PC-3 (cell line): Measurements from ENCODE around the gene IL6ST. TPM values are rescaled to one million over a fixed set of nuclear protein-coding genes. Genes with fewer than 3 reads are reported as not detected.

ENCODE experiments used
- ATAC-seq: fragments of 200-7000 bp; cut with Tn5 transposase; 2 replicates; pipeline ENCODE4 v1.9.1; 2020; ENCODE audit warnings: mild to moderate bottlenecking, moderate library complexity
- BruUV-seq: library from RNA; stranded (reverse); fragments of 400-500 nt; replicated peaks from 2 replicates; lab custom pipeline; 2021; lab: Mats Ljungman, UMichigan
- CTCF ChIA-PET: fragments of 300-600 bp; sonication (Branson Sonifier 250); formaldehyde crosslinking; loops from one replicate; lab custom pipeline; 2022; ENCODE audit warnings: antibody characterized with exemption; lab: Charles Lee
- POLR2A ChIA-PET: fragments of 300-600 bp; sonication (Branson Sonifier 250); formaldehyde crosslinking; loops from one replicate; lab custom pipeline; 2022; ENCODE audit warnings: antibody characterized with exemption; ENCODE audit not compliant: unreplicated experiment; lab: Charles Lee
- DNase-seq: peaks from one replicate; pipeline ENCODE4 v3.0.0-alpha.2; 2015
- H2AFZ ChIP-seq: fragments of 300-600 bp; sonication (generic); 2 replicates; pipeline ENCODE4 v1.6.0; 2016; ENCODE audit warnings: antibody characterized with exemption, low read length
- H3F3A ChIP-seq: fragments of 300-600 bp; sonication (generic); one replicate; pipeline ENCODE4 v1.6.0; 2017; ENCODE audit warnings: antibody characterized with exemption, low read length, control low read depth, mild to moderate bottlenecking; ENCODE audit not compliant: unreplicated experiment
- H3K27ac ChIP-seq: fragments of 300-600 bp; sonication (generic); 2 replicates; pipeline ENCODE4 v1.5.1; 2016; ENCODE audit warnings: mild to moderate bottlenecking, low read length
- H3K27me3 ChIP-seq: fragments of 300-600 bp; sonication (generic); 2 replicates; pipeline ENCODE4 v1.6.1; 2016; ENCODE audit warnings: low read length, mixed read lengths
- H3K36me3 ChIP-seq: fragments of 300-600 bp; sonication (generic); 2 replicates; pipeline ENCODE4 v1.6.1; 2016; ENCODE audit warnings: low read depth, mixed run types, low read length, mixed read lengths
- H3K4me1 ChIP-seq: fragments of 300-600 bp; sonication (generic); 2 replicates; pipeline ENCODE4 v1.5.1; 2016; ENCODE audit warnings: low read length; ENCODE audit not compliant: insufficient read depth
- H3K4me2 ChIP-seq: fragments of 300-600 bp; sonication (generic); 2 replicates; pipeline ENCODE4 v1.6.0; 2016; ENCODE audit warnings: low read length
- H3K4me3 ChIP-seq: fragments of 300-600 bp; sonication (generic); 2 replicates; pipeline ENCODE4 v1.5.1; 2016; ENCODE audit warnings: mild to moderate bottlenecking, low read length, mixed read lengths
- H3K79me2 ChIP-seq: fragments of 300-600 bp; sonication (generic); 2 replicates; pipeline ENCODE4 v1.6.1; 2017; ENCODE audit warnings: low read length, mixed read lengths
- H3K9ac ChIP-seq: fragments of 300-600 bp; sonication (generic); 2 replicates; pipeline ENCODE4 v1.6.0; 2016; ENCODE audit warnings: mild to moderate bottlenecking, low read length
- H3K9me2 ChIP-seq: fragments of 300-600 bp; sonication (generic); replicated peaks from 2 replicates; pipeline ENCODE4 v1.6.1; 2016; ENCODE audit warnings: mixed run types, low read length, mixed read lengths
- H3K9me3 ChIP-seq: fragments of 300-600 bp; sonication (generic); 2 replicates; pipeline ENCODE4 v1.6.1; 2016; ENCODE audit warnings: low read length, mixed read lengths
- H4K20me1 ChIP-seq: fragments of 300-600 bp; sonication (generic); 2 replicates; pipeline ENCODE4 v1.6.1; 2016; ENCODE audit warnings: low read length, mixed read lengths
- EZH2 ChIP-seq: fragments of 300-600 bp; sonication (generic); IDR thresholded peaks from one replicate; pipeline ENCODE4 v1.6.1; 2017; ENCODE audit warnings: antibody characterized with exemption, mild to moderate bottlenecking, low read length; ENCODE audit not compliant: unreplicated experiment
- EZH2phosphoT487 ChIP-seq: fragments of 300-600 bp; sonication (generic); IDR thresholded peaks from 2 replicates; pipeline ENCODE4 v1.6.1; 2018; ENCODE audit warnings: mild to moderate bottlenecking, antibody characterized with exemption, low read length, borderline replicate concordance
- intact Hi-C: fragments of 100-400 bp; cut with micrococcal nuclease; formaldehyde crosslinking; loops from 2 replicates; pipeline ENCODE4 v1.9.0; 2023
- total RNA-seq: library from RNA; depleted of rRNA; stranded (reverse); fragments of >200 nt; gene quantifications from 2 replicates; pipeline ENCODE4 v1.2.3, GENCODE V29; 2014; rRNA removed
- TF ChIP-seq, protein P1 (sequence below): fragments of 300-600 bp; sonication (generic); conservative IDR thresholded peaks from 2 replicates; pipeline ENCODE4 v1.5.1; 2017; ENCODE audit warnings: antibody characterized with exemption, low read depth, mild to moderate bottlenecking, low read length

Gene IL6ST
- total RNA-seq, 1 experiment from 2014 or later = 28.0 TPM

DNA sequence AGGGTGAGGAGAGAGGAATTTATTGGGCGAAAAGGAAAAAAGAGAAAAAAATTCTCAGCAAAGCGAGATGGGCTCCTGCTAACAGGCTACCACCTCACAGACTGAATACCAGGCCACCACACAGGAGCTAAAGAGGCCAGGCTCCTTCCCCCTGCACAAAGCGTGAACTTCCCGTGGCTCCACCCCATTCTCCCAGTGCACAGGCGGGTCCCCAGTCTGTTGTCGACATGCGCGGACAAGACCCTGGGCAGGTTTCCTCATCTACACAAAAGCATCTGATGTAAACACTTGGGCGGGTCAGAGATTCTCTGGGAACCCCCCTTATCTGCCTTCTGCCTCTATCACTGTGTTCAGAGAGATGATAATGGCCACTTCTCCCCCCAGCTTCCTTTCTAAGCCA, 109.4 kb downstream of the IL6ST start:
- no peak for ATAC-seq
- H3K4me2 ChIP-seq = no peak overlapping the region
- no TSS peak for BruUV-seq
- no peaks in the 10 kb centered on the region for H3F3A ChIP-seq
- H2AFZ ChIP-seq = no peak overlapping the region
- no peaks in the 10 kb centered on the region for H3K27me3 ChIP-seq
- DNase-seq = no peak
- H3K9me2 ChIP-seq = no peaks in the 10 kb centered on the region
- no peak overlapping the region for H3K4me3 ChIP-seq
- no peak overlapping the region for H3K27ac ChIP-seq
- H3K9ac ChIP-seq = no peak overlapping the region
- no peak for TF ChIP-seq EZH2
- TF ChIP-seq, protein P1, sequence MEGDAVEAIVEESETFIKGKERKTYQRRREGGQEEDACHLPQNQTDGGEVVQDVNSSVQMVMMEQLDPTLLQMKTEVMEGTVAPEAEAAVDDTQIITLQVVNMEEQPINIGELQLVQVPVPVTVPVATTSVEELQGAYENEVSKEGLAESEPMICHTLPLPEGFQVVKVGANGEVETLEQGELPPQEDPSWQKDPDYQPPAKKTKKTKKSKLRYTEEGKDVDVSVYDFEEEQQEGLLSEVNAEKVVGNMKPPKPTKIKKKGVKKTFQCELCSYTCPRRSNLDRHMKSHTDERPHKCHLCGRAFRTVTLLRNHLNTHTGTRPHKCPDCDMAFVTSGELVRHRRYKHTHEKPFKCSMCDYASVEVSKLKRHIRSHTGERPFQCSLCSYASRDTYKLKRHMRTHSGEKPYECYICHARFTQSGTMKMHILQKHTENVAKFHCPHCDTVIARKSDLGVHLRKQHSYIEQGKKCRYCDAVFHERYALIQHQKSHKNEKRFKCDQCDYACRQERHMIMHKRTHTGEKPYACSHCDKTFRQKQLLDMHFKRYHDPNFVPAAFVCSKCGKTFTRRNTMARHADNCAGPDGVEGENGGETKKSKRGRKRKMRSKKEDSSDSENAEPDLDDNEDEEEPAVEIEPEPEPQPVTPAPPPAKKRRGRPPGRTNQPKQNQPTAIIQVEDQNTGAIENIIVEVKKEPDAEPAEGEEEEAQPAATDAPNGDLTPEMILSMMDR = no peak
- TF ChIP-seq EZH2phosphoT487 = no peak
- H3K79me2 ChIP-seq = no peaks in the 10 kb centered on the region
- no peaks in the 10 kb centered on the region for H3K4me1 ChIP-seq
- ChIA-PET POLR2A (no interaction called here), CTCF (no interaction called here)
- intact Hi-C loops = no loop called here
- H4K20me1 ChIP-seq = no peaks in the 10 kb centered on the region
- no peaks in the 10 kb centered on the region for H3K9me3 ChIP-seq
- H3K36me3 ChIP-seq = no peaks in the 10 kb centered on the region

Other genes starting within 250 kb of the IL6ST start
- gene IL31RA, start 143.6 kb downstream of the IL6ST start, total RNA-seq = 1.6 and 3.0 TPM in 2 replicates
- not detected in 2 replicates for gene ANKRD55, start 238.4 kb upstream of the IL6ST start, total RNA-seq